Measurements from ENCODE around the gene SERP1. TPM values are rescaled to one million over a fixed set of nuclear protein-coding genes. Genes with fewer than 3 reads are reported as not detected.

SERP1 gene
- total RNA-seq, 2 donors from 2014 or later, result 304 to 473 TPM

DNA sequence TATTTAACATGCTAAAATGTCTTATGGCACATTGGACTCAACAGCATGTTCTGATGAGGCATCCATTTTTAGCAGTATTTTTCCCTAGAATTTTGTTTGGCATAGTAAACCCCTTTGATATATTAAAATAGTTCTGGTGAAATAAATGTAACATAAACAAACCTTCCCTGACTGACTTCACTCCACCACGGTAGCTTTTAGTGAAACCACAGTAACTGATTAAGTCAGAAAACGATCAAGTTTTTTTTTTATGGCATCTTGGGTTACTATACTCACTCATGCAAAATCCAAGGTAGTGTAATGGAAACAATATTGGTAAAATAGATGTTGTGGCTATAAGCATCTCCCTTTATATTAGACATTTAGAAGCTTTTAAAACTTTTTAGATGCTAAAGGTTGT is 2.8 kb downstream of the SERP1 start:
- no peaks in the 10 kb centered on the region for H3K27me3 ChIP-seq (replicated peaks; ENCODE audit: insufficient read depth)
- no peaks in the 10 kb centered on the region for H3K36me3 ChIP-seq
- peaks cover 11% of the 10 kb centered on the region for H3K4me1 ChIP-seq (replicated peaks)
- no peak for DNase-seq (ENCODE audit: low spot score)
- no peaks in the 10 kb centered on the region for H3K9me3 ChIP-seq
- intact Hi-C loops (cut with DNase I), result no loop called here
- TF ChIP-seq, protein P1, sequence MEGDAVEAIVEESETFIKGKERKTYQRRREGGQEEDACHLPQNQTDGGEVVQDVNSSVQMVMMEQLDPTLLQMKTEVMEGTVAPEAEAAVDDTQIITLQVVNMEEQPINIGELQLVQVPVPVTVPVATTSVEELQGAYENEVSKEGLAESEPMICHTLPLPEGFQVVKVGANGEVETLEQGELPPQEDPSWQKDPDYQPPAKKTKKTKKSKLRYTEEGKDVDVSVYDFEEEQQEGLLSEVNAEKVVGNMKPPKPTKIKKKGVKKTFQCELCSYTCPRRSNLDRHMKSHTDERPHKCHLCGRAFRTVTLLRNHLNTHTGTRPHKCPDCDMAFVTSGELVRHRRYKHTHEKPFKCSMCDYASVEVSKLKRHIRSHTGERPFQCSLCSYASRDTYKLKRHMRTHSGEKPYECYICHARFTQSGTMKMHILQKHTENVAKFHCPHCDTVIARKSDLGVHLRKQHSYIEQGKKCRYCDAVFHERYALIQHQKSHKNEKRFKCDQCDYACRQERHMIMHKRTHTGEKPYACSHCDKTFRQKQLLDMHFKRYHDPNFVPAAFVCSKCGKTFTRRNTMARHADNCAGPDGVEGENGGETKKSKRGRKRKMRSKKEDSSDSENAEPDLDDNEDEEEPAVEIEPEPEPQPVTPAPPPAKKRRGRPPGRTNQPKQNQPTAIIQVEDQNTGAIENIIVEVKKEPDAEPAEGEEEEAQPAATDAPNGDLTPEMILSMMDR (IDR thresholded peaks at IDR 0.05), result no peak
- TF ChIP-seq POLR2A (IDR thresholded peaks at IDR 0.05), result no peak
- TF ChIP-seq POLR2AphosphoS5 (IDR thresholded peaks at IDR 0.05), result no peak
- 72% methylated on average over 2 of the region's 2 CpGs for WGBS
- H3K27ac ChIP-seq, result no peak overlapping the region
- no peak overlapping the region for H3K4me3 ChIP-seq

DNA sequence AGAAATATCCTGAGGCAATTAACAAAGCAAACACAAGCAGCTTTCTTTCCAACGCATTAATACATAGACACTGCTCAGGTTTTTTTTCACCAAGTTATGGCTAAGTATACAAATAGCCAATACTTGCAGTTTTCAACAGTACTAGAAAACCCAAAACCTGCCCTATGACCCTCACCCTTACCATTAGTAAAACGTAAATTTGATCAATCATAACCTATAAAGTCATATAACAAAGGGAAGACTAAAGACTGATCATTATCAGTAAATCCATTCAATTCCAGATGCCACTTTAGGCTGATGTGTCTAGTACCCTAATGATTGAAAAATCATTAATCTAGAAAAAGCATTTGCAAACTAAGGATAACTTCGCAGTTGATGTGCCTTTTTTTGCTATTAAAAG is 3.2 kb downstream of the SERP1 start:
- intact Hi-C loops (cut with DNase I), result no loop called here
- TF ChIP-seq POLR2AphosphoS5 (IDR thresholded peaks at IDR 0.05), result no peak
- no peak for TF ChIP-seq POLR2A (IDR thresholded peaks at IDR 0.05)
- Histone ChIP-seq H3K27ac (no peak overlapping the region), H3K4me1 (replicated peaks) (peaks cover 15% of the 10 kb centered on the region), H3K36me3 (no peaks in the 10 kb centered on the region), H3K27me3 (replicated peaks; ENCODE audit: insufficient read depth) (no peaks in the 10 kb centered on the region), H3K9me3 (no peaks in the 10 kb centered on the region), H3K4me3 (no peak overlapping the region)
- 65% methylated on average over 3 of the region's 3 CpGs for WGBS
- no peak for DNase-seq (ENCODE audit: low spot score)

DNA sequence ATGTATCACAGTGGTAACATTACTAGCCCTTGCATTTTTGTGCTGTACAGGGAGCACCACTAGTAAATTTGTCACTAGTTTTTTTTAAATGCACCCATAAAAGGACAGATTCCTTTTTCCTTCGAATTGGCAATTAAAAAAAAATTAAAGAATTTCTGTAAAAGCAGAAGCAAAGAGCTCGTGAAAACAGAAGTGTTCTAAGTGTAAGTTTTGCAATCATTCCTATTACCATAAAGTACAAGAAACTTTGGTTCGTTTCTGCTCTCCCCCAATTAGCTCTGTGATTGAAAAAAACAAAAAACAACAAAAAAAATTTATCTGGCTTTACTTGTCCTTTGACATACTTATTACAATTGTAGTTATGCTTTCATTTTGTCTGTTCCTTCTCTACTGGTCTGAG is 5.3 kb downstream of the SERP1 start:
- Histone ChIP-seq H3K9me3 (no peaks in the 10 kb centered on the region), H3K4me1 (replicated peaks) (peaks cover 14% of the 10 kb centered on the region), H3K27ac (no peak overlapping the region), H3K36me3 (no peaks in the 10 kb centered on the region), H3K27me3 (replicated peaks; ENCODE audit: insufficient read depth) (no peaks in the 10 kb centered on the region), H3K4me3 (no peak overlapping the region)
- 63% methylated on average over 3 of the region's 3 CpGs for WGBS
- TF ChIP-seq, protein P1 (IDR thresholded peaks at IDR 0.05), result no peak
- TF ChIP-seq POLR2AphosphoS5 (IDR thresholded peaks at IDR 0.05) (no peak), POLR2A (IDR thresholded peaks at IDR 0.05) (no peak)
- intact Hi-C loops (cut with DNase I), result no loop called here
- no peak for DNase-seq (ENCODE audit: low spot score)

DNA sequence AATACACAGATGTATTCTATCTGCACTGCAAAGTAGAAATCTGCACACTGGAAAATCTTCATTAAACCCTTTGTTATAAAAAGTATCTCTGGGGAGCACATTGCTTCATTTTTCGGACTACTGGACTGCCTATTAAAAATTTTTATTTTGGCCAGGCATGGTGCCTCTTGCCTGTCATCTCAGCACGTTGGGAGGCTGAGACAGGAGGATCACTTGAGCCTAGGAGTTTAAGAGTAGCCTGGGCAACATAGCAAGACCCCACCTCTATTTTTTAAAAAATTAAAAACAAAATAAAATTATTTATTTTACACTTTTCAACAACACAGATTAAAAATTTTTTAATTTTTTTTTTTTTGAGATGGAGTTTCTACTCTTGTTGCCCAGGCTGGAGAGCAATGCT is 6.0 kb downstream of the SERP1 start:
- intact Hi-C loops (cut with DNase I), result no loop called here
- 84% methylated on average over 2 of the region's 2 CpGs for WGBS
- TF ChIP-seq, protein P1 (IDR thresholded peaks at IDR 0.05), result no peak
- TF ChIP-seq POLR2A (IDR thresholded peaks at IDR 0.05) (no peak), POLR2AphosphoS5 (IDR thresholded peaks at IDR 0.05) (no peak)
- no peak overlapping the region for H3K27ac ChIP-seq
- H3K9me3 ChIP-seq, result no peaks in the 10 kb centered on the region
- DNase-seq (ENCODE audit: low spot score), result no peak
- peaks cover 14% of the 10 kb centered on the region for H3K4me1 ChIP-seq (replicated peaks)
- no peaks in the 10 kb centered on the region for H3K27me3 ChIP-seq (replicated peaks; ENCODE audit: insufficient read depth)
- H3K36me3 ChIP-seq, result no peaks in the 10 kb centered on the region
- H3K4me3 ChIP-seq, result no peak overlapping the region

DNA sequence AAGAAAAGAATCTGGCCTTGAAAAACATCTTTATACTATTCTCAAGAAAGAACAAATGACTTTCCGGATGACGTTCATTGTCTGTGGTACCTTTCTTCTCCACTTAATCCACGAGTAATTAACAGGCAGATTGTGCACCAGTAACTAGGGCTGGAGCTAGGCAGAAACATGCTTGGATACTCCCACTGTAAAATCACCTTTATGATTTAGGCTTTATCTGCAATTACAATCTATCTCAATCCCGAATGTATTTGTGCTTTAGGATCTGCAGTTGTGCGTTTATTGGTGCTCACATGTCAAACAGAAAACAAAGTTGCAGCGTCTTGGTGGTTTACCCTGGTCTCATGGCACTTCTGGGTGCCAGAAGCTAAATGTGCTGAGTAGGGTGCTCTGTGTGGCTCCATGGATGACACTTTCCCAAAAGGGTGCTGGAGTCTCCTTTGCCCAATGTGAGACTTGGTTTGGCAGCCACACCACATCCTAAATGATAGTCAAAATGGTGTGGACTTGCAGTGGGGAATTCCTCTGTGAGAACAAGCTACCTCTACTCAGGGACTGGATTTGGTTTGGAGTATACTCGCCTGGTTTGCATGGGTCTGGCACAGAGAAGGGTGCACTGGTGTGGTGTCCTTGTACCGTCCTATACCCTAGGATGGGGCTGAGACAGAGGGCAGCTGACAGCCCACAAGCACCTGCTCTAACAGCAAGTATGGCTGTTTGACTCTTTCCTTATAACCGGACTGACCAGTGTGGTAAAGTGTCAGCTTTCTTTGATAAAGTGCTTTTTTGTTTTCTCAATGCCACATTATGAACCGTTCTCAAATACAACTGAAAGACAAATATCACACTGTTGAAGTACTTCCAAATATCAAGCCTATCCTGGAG is 7.7 kb downstream of the SERP1 start:
- intact Hi-C loops (cut with DNase I), result no loop called here
- H3K27me3 ChIP-seq (replicated peaks; ENCODE audit: insufficient read depth), result no peaks in the 10 kb centered on the region
- DNase-seq (ENCODE audit: low spot score), result peak; percentile 47
- H3K27ac ChIP-seq, result peak overlapping the region; percentile 23 to 38
- H3K4me1 ChIP-seq (replicated peaks), result peaks cover 14% of the 10 kb centered on the region
- TF ChIP-seq, protein P1 (IDR thresholded peaks at IDR 0.05), result no peak
- TF ChIP-seq POLR2AphosphoS5 (IDR thresholded peaks at IDR 0.05) (peak; percentile 77), POLR2A (IDR thresholded peaks at IDR 0.05) (no peak)
- 51% methylated on average over 10 of the region's 10 CpGs for WGBS
- no peaks in the 10 kb centered on the region for H3K9me3 ChIP-seq
- H3K4me3 ChIP-seq, result no peak overlapping the region
- H3K36me3 ChIP-seq, result no peaks in the 10 kb centered on the region

Data from prostate gland (tissue), 2 donors.